Stimulated activated CD8-positive, alpha-beta memory T cell treated with anti-CD3 and anti-CD28 coated beads, Interleukin-4, amount 100 ng/mL, for 24 hours (primary cell): ENCODE results near the gene PTPRD.

Source experiments
- DNase-seq: peaks from one replicate; pipeline ENCODE4 v3.0.0-alpha.2; 2020; ENCODE audit warnings: low read depth

Gene PTPRD

GRCh38 chr9:9299134-9299533 lies 1313.7 kb downstream of the PTPRD start:
- DNase-seq = no peak

GRCh38 chr9:9286001-9286400 lies 1326.8 kb downstream of the PTPRD start:
- no peak for DNase-seq

GRCh38 chr9:9284201-9284600 lies 1328.6 kb downstream of the PTPRD start:
- no peak for DNase-seq

- DNase-seq = no peak
Observed at GRCh38 chr9:9283159-9283986, 1329.4 kb downstream of the PTPRD start.

- no peak for DNase-seq
Observed at GRCh38 chr9:9275601-9276000, 1337.2 kb downstream of the PTPRD start.

- DNase-seq = no peak
Observed at GRCh38 chr9:9257999-9258498, 1354.8 kb downstream of the PTPRD start.

GRCh38 chr9:9246726-9247125 lies 1366.1 kb downstream of the PTPRD start:
- no peak for DNase-seq

- no peak for DNase-seq
Observed at GRCh38 chr9:9231946-9232345, 1380.9 kb downstream of the PTPRD start.

GRCh38 chr9:9229269-9229668 lies 1383.5 kb downstream of the PTPRD start:
- DNase-seq = no peak

GRCh38 chr9:9223175-9223574 lies 1389.6 kb downstream of the PTPRD start:
- no peak for DNase-seq

GRCh38 chr9:9222730-9223129 lies 1390.1 kb downstream of the PTPRD start:
- DNase-seq = no peak

- DNase-seq = no peak
Observed at GRCh38 chr9:9216934-9217333, 1395.9 kb downstream of the PTPRD start.

- DNase-seq = no peak
Observed at GRCh38 chr9:9215050-9215449, 1397.8 kb downstream of the PTPRD start.

GRCh38 chr9:9214066-9214465 lies 1398.7 kb downstream of the PTPRD start:
- DNase-seq = no peak

- DNase-seq = no peak
Observed at GRCh38 chr9:9212963-9213362, 1399.8 kb downstream of the PTPRD start.

- no peak for DNase-seq
Observed at GRCh38 chr9:9202276-9202675, 1410.5 kb downstream of the PTPRD start.

GRCh38 chr9:9186086-9186485 lies 1426.7 kb downstream of the PTPRD start:
- no peak for DNase-seq

GRCh38 chr9:9182431-9182830 lies 1430.4 kb downstream of the PTPRD start:
- no peak for DNase-seq

GRCh38 chr9:9177081-9177480 lies 1435.7 kb downstream of the PTPRD start:
- no peak for DNase-seq

GRCh38 chr9:9174358-9174757 lies 1438.4 kb downstream of the PTPRD start:
- DNase-seq = no peak

GRCh38 chr9:9173264-9173663 lies 1439.5 kb downstream of the PTPRD start:
- no peak for DNase-seq

GRCh38 chr9:9170439-9171134 lies 1442.2 kb downstream of the PTPRD start:
- no peak for DNase-seq

GRCh38 chr9:9142001-9142400 lies 1470.8 kb downstream of the PTPRD start:
- no peak for DNase-seq
